ENCODE measurements around the gene RERE. TPM values are rescaled to one million over a fixed set of nuclear protein-coding genes. Genes with fewer than 3 reads are reported as not detected.
A peak's percentile ranks its signal among the peaks of the same experiment; 100 is the strongest.

Gene RERE
- total RNA-seq, 1 donor from 2014 or later = 141 TPM

- DNase-seq (ENCODE audit: extremely low read depth, low read depth, low spot score) = no peak
These were observed 257.4 kb downstream of the RERE start for GRCh38 chr1:8560035-8560434.

GRCh38 chr1:8555582-8555981, 261.9 kb downstream of the RERE start:
- DNase-seq (ENCODE audit: extremely low read depth, low read depth, low spot score) = no peak

- no peak for DNase-seq (ENCODE audit: extremely low read depth, low read depth, low spot score)
These were observed 262.4 kb downstream of the RERE start for GRCh38 chr1:8554956-8555534.

GRCh38 chr1:8552820-8553397, 264.5 kb downstream of the RERE start:
- DNase-seq (ENCODE audit: extremely low read depth, low read depth, low spot score) = no peak

- DNase-seq (ENCODE audit: extremely low read depth, low read depth, low spot score) = no peak
These were observed 265.6 kb downstream of the RERE start for GRCh38 chr1:8551613-8552489.

- no peak for DNase-seq (ENCODE audit: extremely low read depth, low read depth, low spot score)
These were observed 266.4 kb downstream of the RERE start for GRCh38 chr1:8551057-8551456.

- DNase-seq (ENCODE audit: extremely low read depth, low read depth, low spot score) = no peak
These were observed 269.6 kb downstream of the RERE start for GRCh38 chr1:8547791-8548190.

- DNase-seq (ENCODE audit: extremely low read depth, low read depth, low spot score) = no peak
These were observed 272.4 kb downstream of the RERE start for GRCh38 chr1:8545078-8545477.

GRCh38 chr1:8544644-8545043, 272.8 kb downstream of the RERE start:
- no peak for DNase-seq (ENCODE audit: extremely low read depth, low read depth, low spot score)

- no peak for DNase-seq (ENCODE audit: extremely low read depth, low read depth, low spot score)
These were observed 273.5 kb downstream of the RERE start for GRCh38 chr1:8543965-8544364.

GRCh38 chr1:8541961-8542521, 275.4 kb downstream of the RERE start:
- no peak for DNase-seq (ENCODE audit: extremely low read depth, low read depth, low spot score)

GRCh38 chr1:8540971-8541370, 276.5 kb downstream of the RERE start:
- no peak for DNase-seq (ENCODE audit: extremely low read depth, low read depth, low spot score)

GRCh38 chr1:8540261-8540941, 277.0 kb downstream of the RERE start:
- peak; percentile 22 for DNase-seq (ENCODE audit: extremely low read depth, low read depth, low spot score)

GRCh38 chr1:8539683-8540082, 277.8 kb downstream of the RERE start:
- DNase-seq (ENCODE audit: extremely low read depth, low read depth, low spot score) = no peak

- no peak for DNase-seq (ENCODE audit: extremely low read depth, low read depth, low spot score)
These were observed 278.9 kb downstream of the RERE start for GRCh38 chr1:8538502-8538901.

GRCh38 chr1:8537991-8538390, 279.4 kb downstream of the RERE start:
- no peak for DNase-seq (ENCODE audit: extremely low read depth, low read depth, low spot score)

- DNase-seq (ENCODE audit: extremely low read depth, low read depth, low spot score) = no peak
These were observed 280.9 kb downstream of the RERE start for GRCh38 chr1:8536515-8536914.

- DNase-seq (ENCODE audit: extremely low read depth, low read depth, low spot score) = no peak
These were observed 283.5 kb downstream of the RERE start for GRCh38 chr1:8533907-8534306.

GRCh38 chr1:8533124-8533523, 284.3 kb downstream of the RERE start:
- DNase-seq (ENCODE audit: extremely low read depth, low read depth, low spot score) = no peak

- DNase-seq (ENCODE audit: extremely low read depth, low read depth, low spot score) = no peak
These were observed 287.5 kb downstream of the RERE start for GRCh38 chr1:8529901-8530300.

- DNase-seq (ENCODE audit: extremely low read depth, low read depth, low spot score) = no peak
These were observed 289.5 kb downstream of the RERE start for GRCh38 chr1:8527941-8528340.
